Right lobe of liver (tissue), 4 donors: ENCODE results near the gene RPSA.

Experiments used
- POLR2A ChIP-seq: fragments of 450-650 bp; IDR thresholded peaks from one replicate; pipeline ENCODE4 v1.6.1; 2017; ENCODE audit warnings: antibody characterized with exemption, mild to moderate bottlenecking
- TF ChIP-seq, protein P1 (sequence below), 4 donors: fragments of 200-600 bp in 3 of 4; fragments of 450-650 bp in 1 of 4; IDR thresholded peaks; one replicate each; pipeline versions ENCODE4 v1.5.1 to v1.8.0; 2016 to 2022; ENCODE audit warnings: antibody characterized with exemption in 4 of 4, mild to moderate bottlenecking in 2 of 4
- donor health status: DM: no; HTN: no; CAD: no.
- donor health status: DM: no; HTN: no; CAD: no.
- donor health status: DM: no; HTN: yes; CAD: no.

GRCh38 chr3:39410893-39411292 lies 4.4 kb downstream of the RPSA start:
- TF ChIP-seq POLR2A = no peak
- TF ChIP-seq, protein P1, sequence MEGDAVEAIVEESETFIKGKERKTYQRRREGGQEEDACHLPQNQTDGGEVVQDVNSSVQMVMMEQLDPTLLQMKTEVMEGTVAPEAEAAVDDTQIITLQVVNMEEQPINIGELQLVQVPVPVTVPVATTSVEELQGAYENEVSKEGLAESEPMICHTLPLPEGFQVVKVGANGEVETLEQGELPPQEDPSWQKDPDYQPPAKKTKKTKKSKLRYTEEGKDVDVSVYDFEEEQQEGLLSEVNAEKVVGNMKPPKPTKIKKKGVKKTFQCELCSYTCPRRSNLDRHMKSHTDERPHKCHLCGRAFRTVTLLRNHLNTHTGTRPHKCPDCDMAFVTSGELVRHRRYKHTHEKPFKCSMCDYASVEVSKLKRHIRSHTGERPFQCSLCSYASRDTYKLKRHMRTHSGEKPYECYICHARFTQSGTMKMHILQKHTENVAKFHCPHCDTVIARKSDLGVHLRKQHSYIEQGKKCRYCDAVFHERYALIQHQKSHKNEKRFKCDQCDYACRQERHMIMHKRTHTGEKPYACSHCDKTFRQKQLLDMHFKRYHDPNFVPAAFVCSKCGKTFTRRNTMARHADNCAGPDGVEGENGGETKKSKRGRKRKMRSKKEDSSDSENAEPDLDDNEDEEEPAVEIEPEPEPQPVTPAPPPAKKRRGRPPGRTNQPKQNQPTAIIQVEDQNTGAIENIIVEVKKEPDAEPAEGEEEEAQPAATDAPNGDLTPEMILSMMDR (IDR thresholded peaks at IDR 0.05) = no peak
